ENCODE measurements around the gene SUV39H2.

Gene SUV39H2

GRCh38 chr10:14884082-14884481 lies 5.4 kb downstream of the SUV39H2 start:
- DNase-seq (ENCODE audit: low spot score) (no peak), ATAC-seq (ENCODE audit: low read depth) (no peak)
- peaks cover 44% of the 10 kb centered on the region for H3K36me3 ChIP-seq (ENCODE audit: low read depth)
- no peaks in the 10 kb centered on the region for H3K9me3 ChIP-seq (ENCODE audit: severe bottlenecking)
- no peak overlapping the region for H3K27ac ChIP-seq (ENCODE audit: poor library complexity, severe bottlenecking)
- H3K27me3 ChIP-seq (ENCODE audit: insufficient read depth, poor library complexity, severe bottlenecking), result no peaks in the 10 kb centered on the region
- H3K4me3 ChIP-seq (ENCODE audit: severe bottlenecking), result no peak overlapping the region
- TF ChIP-seq CTCF (IDR thresholded peaks at IDR 0.05; ENCODE audit: poor library complexity, severe bottlenecking), result no peak
- peaks cover 10% of the 10 kb centered on the region for H3K4me1 ChIP-seq (ENCODE audit: insufficient read depth, poor library complexity, severe bottlenecking)

GRCh38 chr10:14889318-14889717 lies 10.7 kb downstream of the SUV39H2 start:
- no peak overlapping the region for H3K4me3 ChIP-seq (ENCODE audit: severe bottlenecking)
- peaks cover 26% of the 10 kb centered on the region for H3K36me3 ChIP-seq (ENCODE audit: low read depth)
- H3K9me3 ChIP-seq (ENCODE audit: severe bottlenecking), result no peaks in the 10 kb centered on the region
- no peaks in the 10 kb centered on the region for H3K4me1 ChIP-seq (ENCODE audit: insufficient read depth, poor library complexity, severe bottlenecking)
- no peak overlapping the region for H3K27ac ChIP-seq (ENCODE audit: poor library complexity, severe bottlenecking)
- ATAC-seq (ENCODE audit: low read depth) (no peak), DNase-seq (ENCODE audit: low spot score) (no peak)
- no peaks in the 10 kb centered on the region for H3K27me3 ChIP-seq (ENCODE audit: insufficient read depth, poor library complexity, severe bottlenecking)
- TF ChIP-seq CTCF (IDR thresholded peaks at IDR 0.05; ENCODE audit: poor library complexity, severe bottlenecking), result peak; percentile 25

GRCh38 chr10:14891151-14891550 lies 12.5 kb downstream of the SUV39H2 start:
- ATAC-seq (ENCODE audit: low read depth), result no peak
- Histone ChIP-seq H3K27me3 (ENCODE audit: insufficient read depth, poor library complexity, severe bottlenecking) (no peaks in the 10 kb centered on the region), H3K4me3 (ENCODE audit: severe bottlenecking) (no peak overlapping the region), H3K36me3 (ENCODE audit: low read depth) (peaks cover 9% of the 10 kb centered on the region; the same call in 1 of the 2 replicates), H3K9me3 (ENCODE audit: severe bottlenecking) (no peaks in the 10 kb centered on the region), H3K4me1 (ENCODE audit: insufficient read depth, poor library complexity, severe bottlenecking) (no peaks in the 10 kb centered on the region), H3K27ac (ENCODE audit: poor library complexity, severe bottlenecking) (no peak overlapping the region)
- DNase-seq (ENCODE audit: low spot score), result no peak
- no peak for TF ChIP-seq CTCF (IDR thresholded peaks at IDR 0.05; ENCODE audit: poor library complexity, severe bottlenecking)

- peak; percentile 70 for TF ChIP-seq CTCF (IDR thresholded peaks at IDR 0.05; ENCODE audit: poor library complexity, severe bottlenecking)
- Histone ChIP-seq H3K36me3 (ENCODE audit: low read depth) (peaks cover 88% of the 10 kb centered on the region), H3K9me3 (ENCODE audit: severe bottlenecking) (peaks cover 4% of the 10 kb centered on the region), H3K4me3 (ENCODE audit: severe bottlenecking) (no peak overlapping the region), H3K4me1 (ENCODE audit: insufficient read depth, poor library complexity, severe bottlenecking) (no peaks in the 10 kb centered on the region), H3K27me3 (ENCODE audit: insufficient read depth, poor library complexity, severe bottlenecking) (no peaks in the 10 kb centered on the region), H3K27ac (ENCODE audit: poor library complexity, severe bottlenecking) (no peak overlapping the region)
- DNase-seq (ENCODE audit: low spot score), result no peak
- ATAC-seq (ENCODE audit: low read depth), result no peak; the same call in 2 of the 3 replicates
Measured at GRCh38 chr10:14904316-14904732, 25.7 kb downstream of the SUV39H2 start.

GRCh38 chr10:14904864-14905263 lies 26.2 kb downstream of the SUV39H2 start:
- DNase-seq (ENCODE audit: low spot score), result no peak
- peaks cover 4% of the 10 kb centered on the region for H3K9me3 ChIP-seq (ENCODE audit: severe bottlenecking)
- H3K27me3 ChIP-seq (ENCODE audit: insufficient read depth, poor library complexity, severe bottlenecking), result no peaks in the 10 kb centered on the region
- no peaks in the 10 kb centered on the region for H3K4me1 ChIP-seq (ENCODE audit: insufficient read depth, poor library complexity, severe bottlenecking)
- ATAC-seq (ENCODE audit: low read depth), result no peak
- no peak for TF ChIP-seq CTCF (IDR thresholded peaks at IDR 0.05; ENCODE audit: poor library complexity, severe bottlenecking)
- no peak overlapping the region for H3K4me3 ChIP-seq (ENCODE audit: severe bottlenecking)
- H3K27ac ChIP-seq (ENCODE audit: poor library complexity, severe bottlenecking), result no peak overlapping the region
- H3K36me3 ChIP-seq (ENCODE audit: low read depth), result peaks cover 88% of the 10 kb centered on the region
